ENCODE results near the gene LIMS1.

DNA sequence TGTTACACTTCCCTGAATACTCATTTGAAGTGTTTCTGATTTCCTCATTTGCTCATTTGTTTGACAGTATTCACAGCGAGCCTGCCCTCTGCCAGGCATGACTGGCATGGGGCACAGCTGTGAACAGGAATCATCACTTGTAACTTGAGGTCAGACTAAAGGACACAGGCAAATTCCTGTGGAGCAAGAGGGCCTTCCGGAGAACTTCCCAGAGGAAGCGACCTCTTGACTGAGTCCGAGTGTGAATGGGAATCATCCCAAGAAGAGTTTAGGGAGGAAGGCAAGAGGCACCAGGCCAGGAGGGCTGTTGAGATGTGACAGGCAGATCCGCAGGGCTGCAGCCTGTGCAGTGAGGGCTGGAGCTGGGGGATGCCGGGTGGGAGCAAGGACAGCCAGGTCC lies 45.4 kb downstream of the LIMS1 start:
- TF ChIP-seq POLR2A (IDR thresholded peaks at IDR 0.05) (no peak), CTCF (IDR thresholded peaks at IDR 0.05) (no peak)
